Hepatocyte (in vitro differentiated cells): ENCODE measurements around the gene PPP3CA. TPM values are rescaled to one million over a fixed set of nuclear protein-coding genes. Genes with fewer than 3 reads are reported as not detected.

ENCODE experiments used
- DNase-seq: peaks from one replicate; pipeline ENCODE4 v3.0.0-alpha.2; 2016; ENCODE audit warnings: low spot score
- H2AFZ ChIP-seq: fragments of 200-600 bp; sonication (generic); 2 replicates; pipeline ENCODE4 v1.6.0; 2016; ENCODE audit warnings: antibody characterized with exemption, mild to moderate bottlenecking
- H3K27ac ChIP-seq: fragments of 200-600 bp; sonication (generic); 2 replicates; pipeline ENCODE4 v1.5.1; 2016; ENCODE audit warnings: mild to moderate bottlenecking
- H3K27me3 ChIP-seq: fragments of 200-600 bp; sonication (generic); 2 replicates; pipeline ENCODE4 v1.6.1; 2016
- H3K36me3 ChIP-seq: fragments of 200-600 bp; sonication (generic); replicated peaks from 2 replicates; pipeline ENCODE4 v1.5.1; 2016; ENCODE audit warnings: low read depth; ENCODE audit not compliant: insufficient read depth
- H3K4me1 ChIP-seq: fragments of 200-600 bp; sonication (generic); 2 replicates; pipeline ENCODE4 v1.5.1; 2016; ENCODE audit warnings: mild to moderate bottlenecking, moderate library complexity; ENCODE audit not compliant: insufficient read depth
- H3K4me2 ChIP-seq: fragments of 200-600 bp; sonication (generic); 2 replicates; pipeline ENCODE4 v1.6.0; 2016
- H3K4me3 ChIP-seq: fragments of 200-600 bp; sonication (generic); 2 replicates; pipeline ENCODE4 v1.5.1; 2016; ENCODE audit warnings: mild to moderate bottlenecking
- H3K79me2 ChIP-seq: fragments of 200-600 bp; sonication (generic); 2 replicates; pipeline ENCODE4 v1.6.0; 2017; ENCODE audit warnings: mild to moderate bottlenecking
- H3K9me2 ChIP-seq: fragments of 200-600 bp; sonication (generic); replicated peaks from 2 replicates; pipeline ENCODE4 v1.6.0; 2017; ENCODE audit warnings: mild to moderate bottlenecking; ENCODE audit not compliant: insufficient read depth
- H3K9me3 ChIP-seq: fragments of 200-600 bp; sonication (generic); 2 replicates; pipeline ENCODE4 v1.5.1; 2016; ENCODE audit warnings: low read depth, mild to moderate bottlenecking
- H4K20me1 ChIP-seq: fragments of 200-600 bp; sonication (generic); 2 replicates; pipeline ENCODE4 v1.6.0; 2016; ENCODE audit warnings: mild to moderate bottlenecking; ENCODE audit not compliant: insufficient read depth, poor library complexity, severe bottlenecking
- EZH2 ChIP-seq: fragments of 200-600 bp; sonication (generic); IDR thresholded peaks from 2 replicates; pipeline ENCODE4 v1.6.1; 2016; ENCODE audit warnings: antibody characterized with exemption, mild to moderate bottlenecking, borderline replicate concordance
- EZH2phosphoT487 ChIP-seq: fragments of 200-600 bp; sonication (generic); IDR thresholded peaks from one replicate; pipeline ENCODE4 v1.6.1; 2018; ENCODE audit warnings: antibody characterized with exemption, mild to moderate bottlenecking, low read depth, moderate library complexity; ENCODE audit not compliant: unreplicated experiment, severe bottlenecking
- WGBS: methylation state at CpG from one replicate; pipeline ENCODE4 v1.1.6; 2016; ENCODE audit warnings: low lambda C conversion rate; ENCODE audit errors: missing lambda C conversion rate; 5-methylcytosine and 5-hydroxymethylcytosine counted together
- polyA plus RNA-seq: library from polyadenylated mRNA; unstranded; fragments of >200 nt; fragmentation: Nextera tagmentation; extraction: Ambion mirVana; gene quantifications from 2 replicates; pipeline ENCODE4 v1.2.1, GENCODE V29; 2016
- total RNA-seq: library from RNA; depleted of rRNA; stranded (reverse); fragments of >200 nt; gene quantifications from 2 replicates; pipeline ENCODE4 v1.2.3, GENCODE V29; 2014
- TF ChIP-seq, protein P1 (sequence below): fragments of 200-600 bp; sonication (generic); IDR thresholded peaks from 2 replicates; pipeline ENCODE4 v1.5.1; 2016; ENCODE audit warnings: antibody characterized with exemption, mild to moderate bottlenecking; ENCODE audit not compliant: poor library complexity

Gene PPP3CA
- total and polyA plus RNA-seq, 2 experiments from 2014 or later, result 12.9 to 49.5 TPM

DNA sequence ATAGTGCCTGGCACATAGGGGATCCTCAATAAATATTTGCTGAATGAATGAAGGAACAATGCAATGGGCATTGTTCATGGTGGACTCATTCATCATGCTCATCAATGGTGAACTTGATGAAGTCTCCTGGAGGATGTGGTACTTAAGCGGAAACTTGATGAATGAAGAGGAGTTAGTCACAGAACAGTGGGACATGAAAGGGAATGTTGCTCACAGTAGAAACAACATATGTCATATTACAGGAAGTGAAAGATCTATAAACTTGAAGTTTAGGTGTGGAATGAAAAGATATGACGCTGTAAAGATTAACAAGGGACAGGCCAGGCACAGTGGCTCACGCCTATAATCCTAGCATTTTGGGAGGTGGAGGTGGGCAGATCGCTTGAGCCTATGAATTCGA is 224.1 kb downstream of the PPP3CA start:
- H3K79me2 ChIP-seq, result peaks cover 27% of the 10 kb centered on the region
- no peaks in the 10 kb centered on the region for H3K36me3 ChIP-seq
- no peak overlapping the region for H3K4me3 ChIP-seq
- no peaks in the 10 kb centered on the region for H4K20me1 ChIP-seq
- no peaks in the 10 kb centered on the region for H3K27me3 ChIP-seq
- WGBS, result 72% methylated on average over 5 of the region's 5 CpGs
- no peaks in the 10 kb centered on the region for H3K9me3 ChIP-seq
- no peak overlapping the region for H3K4me2 ChIP-seq
- H3K4me1 ChIP-seq, result no peaks in the 10 kb centered on the region
- H2AFZ ChIP-seq, result no peak overlapping the region
- TF ChIP-seq EZH2, result no peak
- TF ChIP-seq EZH2phosphoT487, result no peak
- TF ChIP-seq, protein P1, sequence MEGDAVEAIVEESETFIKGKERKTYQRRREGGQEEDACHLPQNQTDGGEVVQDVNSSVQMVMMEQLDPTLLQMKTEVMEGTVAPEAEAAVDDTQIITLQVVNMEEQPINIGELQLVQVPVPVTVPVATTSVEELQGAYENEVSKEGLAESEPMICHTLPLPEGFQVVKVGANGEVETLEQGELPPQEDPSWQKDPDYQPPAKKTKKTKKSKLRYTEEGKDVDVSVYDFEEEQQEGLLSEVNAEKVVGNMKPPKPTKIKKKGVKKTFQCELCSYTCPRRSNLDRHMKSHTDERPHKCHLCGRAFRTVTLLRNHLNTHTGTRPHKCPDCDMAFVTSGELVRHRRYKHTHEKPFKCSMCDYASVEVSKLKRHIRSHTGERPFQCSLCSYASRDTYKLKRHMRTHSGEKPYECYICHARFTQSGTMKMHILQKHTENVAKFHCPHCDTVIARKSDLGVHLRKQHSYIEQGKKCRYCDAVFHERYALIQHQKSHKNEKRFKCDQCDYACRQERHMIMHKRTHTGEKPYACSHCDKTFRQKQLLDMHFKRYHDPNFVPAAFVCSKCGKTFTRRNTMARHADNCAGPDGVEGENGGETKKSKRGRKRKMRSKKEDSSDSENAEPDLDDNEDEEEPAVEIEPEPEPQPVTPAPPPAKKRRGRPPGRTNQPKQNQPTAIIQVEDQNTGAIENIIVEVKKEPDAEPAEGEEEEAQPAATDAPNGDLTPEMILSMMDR, result no peak
- DNase-seq, result no peak
- H3K27ac ChIP-seq, result no peak overlapping the region
- no peaks in the 10 kb centered on the region for H3K9me2 ChIP-seq

DNA sequence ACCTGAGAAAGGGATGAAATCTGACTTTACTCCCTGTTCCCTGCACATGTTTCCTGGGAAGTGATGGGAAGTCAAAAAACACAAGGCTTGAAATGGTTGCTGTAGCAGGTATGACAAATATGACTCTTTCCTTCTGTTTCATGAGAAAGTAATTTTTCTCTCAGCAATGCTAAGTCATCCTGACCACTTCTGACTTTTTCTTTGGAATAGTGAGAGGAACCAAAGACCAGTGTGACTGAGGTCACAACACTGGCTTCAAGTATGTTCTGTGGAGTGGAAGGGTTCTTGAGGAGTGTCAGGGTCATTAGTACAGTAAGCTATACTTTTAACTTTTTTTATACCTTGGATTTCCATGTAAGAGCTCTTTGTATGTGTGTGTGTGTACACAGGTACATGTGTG is 225.3 kb downstream of the PPP3CA start:
- no peaks in the 10 kb centered on the region for H3K9me3 ChIP-seq
- TF ChIP-seq, protein P1, result no peak
- TF ChIP-seq EZH2phosphoT487, result no peak
- TF ChIP-seq EZH2, result no peak
- no peak overlapping the region for H3K4me3 ChIP-seq
- no peaks in the 10 kb centered on the region for H3K9me2 ChIP-seq
- peaks cover 26% of the 10 kb centered on the region for H3K79me2 ChIP-seq
- no peak overlapping the region for H2AFZ ChIP-seq
- H3K4me1 ChIP-seq, result no peaks in the 10 kb centered on the region
- no peaks in the 10 kb centered on the region for H3K36me3 ChIP-seq
- no peak overlapping the region for H3K27ac ChIP-seq
- H3K4me2 ChIP-seq, result no peak overlapping the region
- H4K20me1 ChIP-seq, result no peaks in the 10 kb centered on the region
- no peak for DNase-seq
- H3K27me3 ChIP-seq, result no peaks in the 10 kb centered on the region

DNA sequence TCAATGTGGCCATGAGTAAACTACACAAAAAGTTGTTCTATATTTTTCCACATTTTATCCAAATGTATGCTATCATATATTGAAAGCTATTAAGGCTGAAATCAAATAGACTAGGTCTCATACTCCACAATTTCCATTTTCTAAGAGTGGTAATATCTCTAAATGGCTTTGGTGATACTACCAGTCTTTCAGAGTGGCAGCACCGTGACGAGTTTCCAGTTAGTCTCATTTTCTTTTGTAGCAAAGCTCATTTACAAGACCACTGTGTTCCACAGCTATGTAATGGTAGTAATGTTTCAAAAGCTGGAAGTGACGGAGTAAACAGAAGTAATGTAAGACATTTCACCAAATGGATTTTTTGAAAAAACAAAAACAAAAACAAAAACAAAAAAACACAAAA is 228.2 kb downstream of the PPP3CA start:
- WGBS, result 95% methylated on average over 3 of the region's 3 CpGs
- DNase-seq, result no peak

More for the DNA sequence above, 228.2 kb downstream of the PPP3CA start:
- H3K4me1 ChIP-seq, result no peaks in the 10 kb centered on the region
- no peaks in the 10 kb centered on the region for H3K9me2 ChIP-seq
- no peak overlapping the region for H3K4me3 ChIP-seq
- H3K4me2 ChIP-seq, result no peak overlapping the region
- TF ChIP-seq, protein P1, result no peak
- no peak for TF ChIP-seq EZH2
- peaks cover 18% of the 10 kb centered on the region for H3K79me2 ChIP-seq
- H3K36me3 ChIP-seq, result no peaks in the 10 kb centered on the region
- no peaks in the 10 kb centered on the region for H4K20me1 ChIP-seq
- no peak overlapping the region for H2AFZ ChIP-seq
- H3K27ac ChIP-seq, result no peak overlapping the region
- no peaks in the 10 kb centered on the region for H3K9me3 ChIP-seq
- no peaks in the 10 kb centered on the region for H3K27me3 ChIP-seq
